Ectodermal cell (in vitro differentiated cells): Measurements from ENCODE around the gene HTRA3.

Source experiments
- H3K27ac ChIP-seq: 2 replicates; pipeline ENCODE4 v1.7.0; 2013; ENCODE audit warnings: mild to moderate bottlenecking, low read depth, low read length; ENCODE audit not compliant: insufficient read depth, poor library complexity, severe bottlenecking
- H3K27me3 ChIP-seq: 2 replicates; pipeline ENCODE4 v1.7.0; 2013; ENCODE audit warnings: mild to moderate bottlenecking, low read length; ENCODE audit not compliant: insufficient read depth, control insufficient read depth, poor library complexity, severe bottlenecking
- H3K36me3 ChIP-seq: one replicate; pipeline ENCODE4 v1.7.0; 2013; ENCODE audit warnings: low read length; ENCODE audit not compliant: control insufficient read depth, insufficient read depth
- H3K4me1 ChIP-seq: one replicate; pipeline ENCODE4 v1.7.0; 2013; ENCODE audit warnings: low read length; ENCODE audit not compliant: control insufficient read depth, insufficient read depth
- H3K4me3 ChIP-seq: 2 replicates; pipeline ENCODE4 v1.7.0; 2013; ENCODE audit warnings: low read depth, low read length, control low read depth; ENCODE audit not compliant: insufficient read depth
- H3K9me3 ChIP-seq: 2 replicates; pipeline ENCODE4 v1.7.0; 2013; ENCODE audit warnings: mild to moderate bottlenecking, low read length, moderate library complexity; ENCODE audit not compliant: control insufficient read depth
- WGBS, 2 experiments: methylation state at CpG; one replicate each; pipeline ENCODE4 v1.1.7; 2013; ENCODE audit warnings: missing lambda C conversion rate in 2 of 2; 5-methylcytosine and 5-hydroxymethylcytosine counted together

The HTRA3 gene

GRCh38 chr4:8326206-8326605, 56.7 kb downstream of the HTRA3 start:
- Histone ChIP-seq H3K27me3 (no peaks in the 10 kb centered on the region), H3K4me3 (no peak overlapping the region), H3K4me1 (no peaks in the 10 kb centered on the region)

GRCh38 chr4:8328456-8328855, 58.9 kb downstream of the HTRA3 start:
- H3K4me1 ChIP-seq = no peaks in the 10 kb centered on the region
- no peak overlapping the region for H3K27ac ChIP-seq
- no peak overlapping the region for H3K4me3 ChIP-seq
- whole genome bisulfite sequencing, 2 experiments = 94 to 99% methylated on average over 3 of the region's 3 CpGs
- H3K9me3 ChIP-seq = no peaks in the 10 kb centered on the region
- H3K36me3 ChIP-seq = no peaks in the 10 kb centered on the region
- no peaks in the 10 kb centered on the region for H3K27me3 ChIP-seq

More at GRCh38 chr4:8326206-8326605, 56.7 kb downstream of the HTRA3 start:
- H3K9me3 ChIP-seq = no peaks in the 10 kb centered on the region
- no peak overlapping the region for H3K27ac ChIP-seq
- H3K36me3 ChIP-seq = no peaks in the 10 kb centered on the region

DNA sequence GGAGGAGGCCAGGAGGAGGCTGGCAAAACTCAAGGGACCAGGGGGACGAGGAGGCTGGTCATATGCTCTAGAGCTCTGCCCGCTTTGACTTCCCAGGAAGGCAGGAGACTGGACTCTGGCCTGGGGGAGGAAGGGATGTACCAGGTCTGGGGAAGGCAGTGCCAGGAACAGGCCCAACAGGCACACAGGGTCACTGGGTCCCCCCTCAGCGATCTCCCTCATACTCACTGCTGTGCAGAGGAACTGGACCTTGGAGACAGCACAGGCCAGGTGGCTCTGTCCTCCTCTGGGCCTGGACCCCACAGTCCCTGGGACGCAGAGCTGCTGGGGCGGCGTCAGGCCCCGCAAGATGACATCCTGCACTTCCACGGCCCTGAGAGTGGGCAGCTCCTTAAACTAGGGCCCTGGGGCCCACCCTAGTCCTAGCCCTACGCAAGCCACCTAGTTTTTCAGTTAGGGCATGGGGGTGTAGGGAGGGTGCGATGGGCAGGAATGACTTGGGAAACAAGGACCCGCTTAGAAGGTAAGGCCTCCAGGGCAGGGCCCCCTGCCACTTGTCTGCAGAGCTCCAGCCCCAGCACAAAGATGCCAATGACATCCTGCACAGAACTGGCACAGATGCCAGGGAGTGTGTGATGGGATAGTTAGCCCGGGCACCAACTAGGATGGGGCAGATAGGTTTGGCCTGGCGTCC, 59.5 kb downstream of the HTRA3 start:
- no peak overlapping the region for H3K27ac ChIP-seq
- no peaks in the 10 kb centered on the region for H3K9me3 ChIP-seq
- H3K27me3 ChIP-seq = no peaks in the 10 kb centered on the region
- 78 to 79% methylated on average over 13 of the region's 13 CpGs for WGBS, 2 experiments
- no peaks in the 10 kb centered on the region for H3K36me3 ChIP-seq
- H3K4me3 ChIP-seq = no peak overlapping the region
- H3K4me1 ChIP-seq = no peaks in the 10 kb centered on the region

- Histone ChIP-seq H3K4me1 (no peaks in the 10 kb centered on the region), H3K36me3 (no peaks in the 10 kb centered on the region), H3K27ac (no peak overlapping the region), H3K27me3 (no peaks in the 10 kb centered on the region), H3K4me3 (no peak overlapping the region), H3K9me3 (no peaks in the 10 kb centered on the region)
- whole genome bisulfite sequencing, 2 experiments = 76 to 77% methylated on average over 6 of the region's 6 CpGs
These were observed 60.0 kb downstream of the HTRA3 start for GRCh38 chr4:8329560-8329858.

DNA sequence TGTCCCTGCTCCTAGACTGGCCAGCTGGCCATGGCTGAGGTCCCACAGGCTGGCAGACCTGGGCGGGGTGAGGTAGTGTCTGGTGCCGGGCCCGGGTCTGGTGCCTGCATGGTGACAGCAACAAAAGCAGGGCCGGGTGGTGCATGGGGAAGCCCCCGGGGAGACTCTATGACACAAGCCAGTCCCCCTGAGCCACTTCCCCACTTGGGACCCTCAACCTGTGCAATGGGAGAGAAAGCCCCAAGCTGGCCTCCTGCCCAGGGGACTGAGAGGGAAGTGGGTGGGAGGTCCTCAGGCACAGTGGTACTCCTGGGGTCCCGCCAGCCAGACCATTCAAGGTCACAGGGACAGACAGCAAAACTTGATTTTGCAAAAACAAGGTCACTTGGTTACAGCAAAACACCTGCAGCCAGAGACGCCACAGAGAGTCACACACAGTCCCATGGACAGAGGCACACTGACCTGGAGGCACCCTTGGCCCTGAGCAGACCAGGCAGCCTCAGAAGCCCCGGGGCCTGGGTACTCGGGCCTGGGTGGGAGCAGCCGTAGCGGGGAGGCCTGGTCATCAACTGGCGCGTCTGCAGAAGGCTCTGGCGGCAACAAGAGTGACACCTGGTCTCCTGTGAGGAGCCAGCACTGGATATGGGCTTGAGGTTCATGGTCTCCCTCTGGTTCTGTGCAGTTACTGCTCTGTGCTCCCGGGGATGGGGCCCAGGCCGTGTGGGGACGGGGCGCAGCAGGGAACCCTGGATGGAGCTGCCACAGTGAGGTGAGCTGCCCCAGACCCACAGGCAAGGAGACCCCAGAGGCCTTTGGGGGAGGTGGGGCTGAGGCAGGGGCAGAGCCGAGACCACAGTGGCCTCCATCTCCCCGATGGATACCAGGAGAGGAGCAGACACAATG, 60.6 kb downstream of the HTRA3 start:
- Histone ChIP-seq H3K36me3 (no peaks in the 10 kb centered on the region), H3K27ac (no peak overlapping the region), H3K9me3 (no peaks in the 10 kb centered on the region), H3K4me3 (no peak overlapping the region), H3K4me1 (no peaks in the 10 kb centered on the region), H3K27me3 (no peaks in the 10 kb centered on the region)
- 92 to 94% methylated on average over 20 of the region's 20 CpGs for WGBS, 2 experiments

DNA sequence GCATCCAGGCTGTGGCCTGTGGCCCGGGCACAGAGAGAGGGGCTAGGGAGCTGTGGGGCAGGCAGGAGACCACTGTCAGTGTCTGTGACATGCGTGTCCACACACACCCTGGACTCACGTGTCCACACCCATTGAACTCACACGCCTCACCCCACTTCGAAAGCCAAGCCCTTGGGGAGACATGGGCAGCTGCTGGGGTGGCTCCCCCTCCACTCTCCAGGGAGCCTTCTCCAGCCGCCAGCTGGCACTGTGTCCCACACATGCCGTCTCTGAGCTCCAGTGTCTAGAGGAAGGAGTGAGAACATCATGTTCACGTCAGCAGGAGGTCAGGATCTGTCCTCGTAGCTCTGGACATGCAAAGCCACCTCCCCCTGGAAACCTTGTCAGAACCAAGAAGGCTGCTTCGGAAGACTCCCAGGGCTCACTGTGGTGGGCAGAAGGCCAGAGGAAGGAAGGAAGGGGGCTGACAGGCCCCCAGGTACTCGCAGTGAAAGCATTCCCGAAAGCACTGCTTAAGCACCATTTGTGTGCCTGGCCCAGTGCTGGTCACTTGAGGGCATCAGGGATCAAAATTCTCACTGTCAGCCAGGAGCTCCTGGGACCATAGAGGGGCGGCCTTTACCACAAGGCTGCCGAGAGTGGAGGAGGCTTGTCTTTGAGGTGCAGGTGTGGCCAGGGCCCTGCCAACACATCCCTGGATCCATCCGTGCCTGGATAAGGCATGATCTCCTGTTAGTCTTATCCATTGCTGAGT, 61.4 kb downstream of the HTRA3 start:
- WGBS, 2 experiments = 88 to 92% methylated on average over 15 of the region's 15 CpGs
- H3K27ac ChIP-seq = no peak overlapping the region
- H3K9me3 ChIP-seq = no peaks in the 10 kb centered on the region
- no peaks in the 10 kb centered on the region for H3K27me3 ChIP-seq
- no peaks in the 10 kb centered on the region for H3K36me3 ChIP-seq
- no peaks in the 10 kb centered on the region for H3K4me1 ChIP-seq
- H3K4me3 ChIP-seq = no peak overlapping the region

DNA sequence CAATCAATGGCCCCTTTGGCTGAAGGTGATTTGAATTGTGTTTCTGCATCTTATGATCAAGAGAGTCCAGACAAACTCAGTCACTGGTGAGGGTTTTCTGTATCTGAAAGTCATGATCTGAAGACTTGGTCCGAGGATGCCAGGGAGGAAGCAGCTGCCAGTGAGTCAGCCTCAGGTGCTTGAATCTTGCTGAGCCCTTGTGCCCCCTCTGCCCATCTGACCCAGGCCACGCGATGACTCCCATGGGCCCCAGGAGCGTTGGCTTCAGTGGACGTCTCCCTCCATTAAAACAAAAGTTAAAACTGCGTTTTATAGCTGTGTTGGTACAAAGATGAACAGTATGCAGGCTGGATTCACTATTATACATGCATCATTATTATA, 62.0 kb downstream of the HTRA3 start:
- no peak overlapping the region for H3K4me3 ChIP-seq
- 95% methylated on average over 6 of the region's 6 CpGs for WGBS, 2 experiments
- H3K27me3 ChIP-seq = no peaks in the 10 kb centered on the region
- H3K4me1 ChIP-seq = no peaks in the 10 kb centered on the region
- H3K36me3 ChIP-seq = no peaks in the 10 kb centered on the region
- H3K9me3 ChIP-seq = no peaks in the 10 kb centered on the region
- no peak overlapping the region for H3K27ac ChIP-seq

GRCh38 chr4:8332038-8332857, 62.7 kb downstream of the HTRA3 start:
- Histone ChIP-seq H3K9me3 (no peaks in the 10 kb centered on the region), H3K4me3 (no peak overlapping the region), H3K27me3 (no peaks in the 10 kb centered on the region), H3K36me3 (no peaks in the 10 kb centered on the region), H3K27ac (no peak overlapping the region), H3K4me1 (no peaks in the 10 kb centered on the region)
- 84 to 85% methylated on average over 12 of the region's 12 CpGs for whole genome bisulfite sequencing, 2 experiments

- Histone ChIP-seq H3K4me1 (no peaks in the 10 kb centered on the region), H3K9me3 (no peaks in the 10 kb centered on the region), H3K27me3 (no peaks in the 10 kb centered on the region), H3K4me3 (no peak overlapping the region), H3K36me3 (no peaks in the 10 kb centered on the region), H3K27ac (no peak overlapping the region)
- WGBS, 2 experiments = 90 to 92% methylated on average over 8 of the region's 8 CpGs
These were observed 63.4 kb downstream of the HTRA3 start for GRCh38 chr4:8332891-8333331.
